ENCODE data around the gene CDC42SE1.

The CDC42SE1 gene

DNA sequence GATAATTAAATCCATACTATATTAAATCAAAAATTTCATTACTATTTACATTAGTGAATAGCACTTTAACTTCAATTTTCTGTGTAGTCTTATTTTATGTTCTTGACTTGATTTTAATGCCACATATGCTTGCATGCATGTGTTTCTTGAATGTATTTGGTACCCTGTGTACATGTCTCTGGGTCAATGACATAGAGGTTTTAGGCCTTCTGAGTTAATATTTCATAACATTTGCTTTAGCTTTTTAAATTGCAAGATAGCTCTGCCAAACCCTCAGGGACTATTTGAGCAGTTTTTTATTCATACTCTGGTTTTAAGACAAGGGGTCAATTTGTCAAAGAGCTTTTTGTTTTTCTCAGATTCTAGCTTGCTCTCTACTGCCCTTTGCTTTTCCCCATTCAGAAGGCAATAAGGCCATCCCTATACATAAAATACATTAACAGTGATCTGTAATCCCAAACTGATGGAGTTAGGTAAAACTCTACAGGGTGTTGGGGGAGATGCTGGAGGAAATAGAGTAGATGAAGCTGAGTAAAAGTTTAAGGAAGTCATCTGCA, 5.7 kb upstream of the CDC42SE1 start:
- Histone ChIP-seq H3K9me3 (ENCODE audit: control insufficient read depth in 1 of 2, low read length in 2 of 2) (no peaks in the 10 kb centered on the region), H3K4me3 (ENCODE audit: low read depth in 1 of 2, low read length in 2 of 2) (no peak overlapping the region)

DNA sequence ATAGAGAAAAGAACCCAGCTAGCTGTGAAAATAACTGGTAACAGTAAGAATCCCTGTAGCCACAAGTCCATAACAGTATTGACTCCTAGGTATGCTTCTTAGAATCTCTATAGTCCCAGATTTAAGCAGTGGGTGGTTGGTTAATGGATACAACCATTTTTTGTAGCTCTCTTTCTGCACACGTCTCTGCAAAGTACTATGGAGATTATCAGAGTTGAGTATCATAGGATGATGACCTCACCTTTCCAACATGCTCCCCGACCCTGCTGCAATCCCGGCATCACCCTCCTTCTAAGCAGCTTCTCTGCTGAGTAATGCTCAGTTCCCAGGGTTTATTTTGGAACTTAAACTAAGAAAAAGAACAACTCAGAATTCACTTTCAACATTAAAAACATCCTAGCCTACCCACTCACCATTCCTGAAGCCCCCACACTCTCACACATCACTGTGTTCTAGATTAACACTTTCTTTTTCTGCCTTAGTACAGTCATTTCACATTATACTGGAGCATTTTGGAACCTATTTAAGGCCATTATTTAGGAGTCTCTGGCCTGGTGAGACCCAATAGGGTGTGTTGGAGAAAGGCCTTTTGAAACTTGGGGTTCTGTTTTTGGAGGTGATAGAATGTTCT, 3.4 kb upstream of the CDC42SE1 start:
- no peak overlapping the region for H3K4me3 ChIP-seq (ENCODE audit: low read depth in 1 of 2, low read length in 2 of 2)
- H3K36me3 ChIP-seq (ENCODE audit: control insufficient read depth in 1 of 2, insufficient read depth in 2 of 2, low read length in 2 of 2) = peaks cover 0 to 17% of the 10 kb centered on the region in 2 donors
- no peak overlapping the region for H3K27ac ChIP-seq (ENCODE audit: low read length)
- peaks cover 0 to 15% of the 10 kb centered on the region in 2 donors for H3K4me1 ChIP-seq (ENCODE audit: control insufficient read depth in 1 of 2, insufficient read depth in 2 of 2, low read length in 2 of 2)
- H3K27me3 ChIP-seq (ENCODE audit: low read depth, low read length) = no peaks in the 10 kb centered on the region
- no peaks in the 10 kb centered on the region for H3K9me3 ChIP-seq (ENCODE audit: control insufficient read depth in 1 of 2, low read length in 2 of 2)

More for the DNA sequence above, 5.7 kb upstream of the CDC42SE1 start:
- peaks cover 0 to 8% of the 10 kb centered on the region in 2 donors for H3K4me1 ChIP-seq (ENCODE audit: control insufficient read depth in 1 of 2, insufficient read depth in 2 of 2, low read length in 2 of 2)
- H3K27ac ChIP-seq (ENCODE audit: low read length) = no peak overlapping the region
- no peaks in the 10 kb centered on the region for H3K36me3 ChIP-seq (ENCODE audit: control insufficient read depth in 1 of 2, insufficient read depth in 2 of 2, low read length in 2 of 2)
- H3K27me3 ChIP-seq (ENCODE audit: low read depth, low read length) = no peaks in the 10 kb centered on the region

DNA sequence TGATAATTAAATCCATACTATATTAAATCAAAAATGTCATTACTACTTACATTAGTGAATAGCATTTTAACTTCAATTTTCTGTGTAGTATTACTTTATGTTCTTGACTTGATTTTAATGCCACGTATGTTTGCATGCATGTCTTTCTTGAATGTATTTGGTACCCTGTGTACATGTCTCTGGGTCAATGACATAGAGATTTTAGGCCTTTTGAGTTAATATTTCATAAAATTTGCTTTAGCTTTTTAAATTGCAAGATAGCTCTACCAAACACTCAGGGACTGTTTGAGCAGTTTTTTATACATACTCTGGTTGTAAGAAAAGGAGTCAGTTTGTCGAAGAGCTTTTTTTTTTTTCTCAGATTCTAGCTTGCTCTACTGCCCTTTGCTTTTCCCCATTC, 2.3 kb upstream of the CDC42SE1 start:
- H3K4me3 ChIP-seq (ENCODE audit: low read depth in 1 of 2, low read length in 2 of 2) = peak overlapping the region; percentile 90 to 99
- H3K4me1 ChIP-seq (ENCODE audit: control insufficient read depth in 1 of 2, insufficient read depth in 2 of 2, low read length in 2 of 2) = peaks cover 4 to 26% of the 10 kb centered on the region in 2 donors
- no peaks in the 10 kb centered on the region for H3K27me3 ChIP-seq (ENCODE audit: low read depth, low read length)
- H3K36me3 ChIP-seq (ENCODE audit: control insufficient read depth in 1 of 2, insufficient read depth in 2 of 2, low read length in 2 of 2) = peaks cover 0 to 17% of the 10 kb centered on the region in 2 donors
- H3K27ac ChIP-seq (ENCODE audit: low read length) = no peak overlapping the region
- H3K9me3 ChIP-seq (ENCODE audit: control insufficient read depth in 1 of 2, low read length in 2 of 2) = no peaks in the 10 kb centered on the region

DNA sequence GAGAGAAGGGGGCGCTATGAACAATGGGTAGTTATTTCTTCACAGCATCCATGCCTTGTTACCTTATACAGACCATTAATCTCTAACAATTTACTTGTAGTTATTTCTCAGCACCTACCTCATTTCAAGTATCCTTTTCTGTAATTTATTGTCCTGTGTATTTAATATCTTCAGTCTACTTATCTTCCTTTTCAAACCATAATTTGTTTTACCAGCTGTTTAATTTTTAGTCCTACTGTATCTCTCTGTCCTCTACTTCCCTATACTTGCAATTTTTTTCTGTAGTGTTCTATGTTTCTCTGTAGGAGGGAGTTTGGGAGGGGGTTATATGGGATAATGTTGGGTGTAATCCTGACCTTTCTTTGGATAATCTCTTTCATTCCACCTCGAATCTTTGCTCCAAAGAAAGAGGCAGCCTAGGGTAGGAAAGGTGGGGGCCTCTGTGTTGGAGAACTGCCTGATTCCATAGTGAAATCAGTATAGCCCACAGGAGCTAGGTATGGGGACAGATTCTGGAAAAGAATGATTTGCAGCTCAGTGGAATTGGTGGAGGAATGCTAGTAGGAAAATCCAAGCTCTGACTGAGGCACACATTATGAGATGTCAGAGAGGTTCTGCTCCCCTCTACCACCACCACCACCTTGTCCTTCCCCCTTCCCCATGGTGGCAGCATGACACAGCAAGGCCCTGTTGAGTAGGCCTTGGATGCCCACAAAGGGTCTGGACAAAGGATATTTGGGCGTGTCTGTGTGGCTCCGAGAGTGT, 1.4 kb upstream of the CDC42SE1 start:
- Histone ChIP-seq H3K27ac (ENCODE audit: low read length) (peak overlapping the region; percentile 98), H3K4me1 (ENCODE audit: control insufficient read depth in 1 of 2, insufficient read depth in 2 of 2, low read length in 2 of 2) (peaks cover 7 to 35% of the 10 kb centered on the region in 2 donors), H3K4me3 (ENCODE audit: low read depth in 1 of 2, low read length in 2 of 2) (peak overlapping the region; percentile 90 to 99)

DNA sequence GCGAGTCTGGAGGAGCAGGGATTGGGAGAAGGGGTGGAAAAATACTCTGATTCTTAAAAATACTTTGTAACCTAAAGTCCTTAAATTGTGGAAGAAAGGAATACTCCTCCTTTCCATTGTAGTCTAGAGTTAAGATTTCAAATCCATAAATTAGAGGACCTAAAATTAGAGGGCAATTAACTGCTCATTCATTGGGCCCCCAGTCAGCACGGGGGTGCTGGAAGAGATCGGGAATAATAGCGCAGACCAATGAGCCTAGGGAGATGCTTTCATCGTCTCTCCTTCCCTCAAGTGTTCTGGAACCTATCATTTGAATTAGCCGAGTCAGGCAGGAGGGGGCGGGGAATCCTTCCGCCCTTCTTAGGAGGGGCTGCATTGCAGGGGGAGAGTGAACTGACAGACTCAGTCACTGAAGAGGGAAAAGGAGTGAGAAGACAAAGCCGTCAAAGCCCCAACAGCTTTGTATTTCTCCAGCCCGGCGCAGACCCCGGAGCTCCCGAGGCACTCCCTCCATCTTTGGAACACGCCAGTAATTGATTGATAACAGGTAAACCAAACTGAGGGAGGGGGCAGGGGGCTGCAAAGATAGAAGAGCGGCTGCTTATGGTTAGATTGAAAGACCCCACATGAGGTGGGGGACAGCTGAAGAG, 710 bp upstream of the CDC42SE1 start, which contains the start of gene MLLT11:
TSS of gene MLLT11 (plus strand) at position 391 of the 650 bp plus-strand sequence. CDS start 6,828 bp downstream, outside the sequence.
- H3K27me3 ChIP-seq (ENCODE audit: low read depth, low read length) = no peaks in the 10 kb centered on the region
- H3K27ac ChIP-seq (ENCODE audit: low read length) = peak within 1 kb of the TSS; percentile 98
- H3K36me3 ChIP-seq (ENCODE audit: control insufficient read depth in 1 of 2, insufficient read depth in 2 of 2, low read length in 2 of 2) = peaks cover 11 to 26% of the 10 kb centered on the region in 2 donors
- peak within 1 kb of the TSS; percentile 90 to 99 for H3K4me3 ChIP-seq (ENCODE audit: low read depth in 1 of 2, low read length in 2 of 2)
- H3K9me3 ChIP-seq (ENCODE audit: control insufficient read depth in 1 of 2, low read length in 2 of 2) = no peaks in the 10 kb centered on the region
- H3K4me1 ChIP-seq (ENCODE audit: control insufficient read depth in 1 of 2, insufficient read depth in 2 of 2, low read length in 2 of 2) = peaks cover 7 to 41% of the 10 kb centered on the region in 2 donors

More for the DNA sequence above, 1.4 kb upstream of the CDC42SE1 start:
- no peaks in the 10 kb centered on the region for H3K27me3 ChIP-seq (ENCODE audit: low read depth, low read length)
- H3K36me3 ChIP-seq (ENCODE audit: control insufficient read depth in 1 of 2, insufficient read depth in 2 of 2, low read length in 2 of 2) = peaks cover 4 to 19% of the 10 kb centered on the region in 2 donors
- H3K9me3 ChIP-seq (ENCODE audit: control insufficient read depth in 1 of 2, low read length in 2 of 2) = no peaks in the 10 kb centered on the region

DNA sequence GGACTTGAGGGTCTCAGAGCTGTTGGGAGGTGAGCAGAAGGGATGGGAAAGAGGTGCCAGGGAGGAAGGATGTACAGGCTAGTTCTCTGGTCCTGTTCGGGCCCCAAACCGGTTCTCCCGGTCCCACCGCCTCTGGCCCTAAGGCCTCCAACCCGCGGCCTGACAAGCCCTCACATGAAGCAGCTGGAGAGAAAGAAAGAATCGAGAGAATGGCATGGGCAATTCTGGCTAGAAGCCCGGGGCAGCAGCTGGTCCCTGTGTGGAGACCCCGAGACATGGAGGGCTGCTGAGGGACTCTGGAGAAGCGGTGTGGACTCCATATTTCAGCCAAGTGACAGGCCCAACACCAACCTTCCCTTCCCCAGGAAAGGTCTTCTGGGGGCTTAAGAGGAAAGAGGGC, 730 bp downstream of the CDC42SE1 start:
- H3K4me1 ChIP-seq (ENCODE audit: control insufficient read depth in 1 of 2, insufficient read depth in 2 of 2, low read length in 2 of 2) = peaks cover 7 to 41% of the 10 kb centered on the region in 2 donors

DNA sequence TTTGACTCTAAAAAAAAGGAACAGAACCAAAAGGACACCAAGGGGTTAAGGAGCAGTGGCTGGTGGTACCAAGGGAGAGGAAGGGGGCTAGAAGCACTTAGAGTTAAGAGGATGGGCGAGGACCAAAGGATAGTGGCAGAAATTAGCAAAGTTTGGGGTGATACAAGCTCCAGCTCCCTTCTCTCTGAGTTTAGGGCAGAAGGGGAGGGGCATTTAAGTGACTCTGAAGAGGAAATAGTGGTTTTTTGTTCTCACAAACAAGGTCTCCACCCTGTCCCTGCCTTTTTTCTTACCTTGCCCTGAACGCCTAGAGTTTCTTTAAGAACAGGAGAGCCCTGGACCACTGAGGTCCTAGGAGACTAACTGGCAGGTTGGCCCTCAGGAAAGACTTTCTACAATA, 3.3 kb downstream of the CDC42SE1 start:
- peaks cover 7 to 38% of the 10 kb centered on the region in 2 donors for H3K4me1 ChIP-seq (ENCODE audit: control insufficient read depth in 1 of 2, insufficient read depth in 2 of 2, low read length in 2 of 2)
- H3K27me3 ChIP-seq (ENCODE audit: low read depth, low read length) = no peaks in the 10 kb centered on the region
- no peaks in the 10 kb centered on the region for H3K9me3 ChIP-seq (ENCODE audit: control insufficient read depth in 1 of 2, low read length in 2 of 2)
- peaks cover 42 to 64% of the 10 kb centered on the region in 2 donors for H3K36me3 ChIP-seq (ENCODE audit: control insufficient read depth in 1 of 2, insufficient read depth in 2 of 2, low read length in 2 of 2)
- peak overlapping the region; percentile 70 for H3K27ac ChIP-seq (ENCODE audit: low read length)
- peak overlapping the region; percentile 2 to 99 for H3K4me3 ChIP-seq (ENCODE audit: low read depth in 1 of 2, low read length in 2 of 2)

More for the DNA sequence above, 730 bp downstream of the CDC42SE1 start:
- H3K36me3 ChIP-seq (ENCODE audit: control insufficient read depth in 1 of 2, insufficient read depth in 2 of 2, low read length in 2 of 2) = peaks cover 25 to 41% of the 10 kb centered on the region in 2 donors
- no peaks in the 10 kb centered on the region for H3K27me3 ChIP-seq (ENCODE audit: low read depth, low read length)
- H3K4me3 ChIP-seq (ENCODE audit: low read depth in 1 of 2, low read length in 2 of 2) = peak overlapping the region; percentile 90 to 99
- H3K27ac ChIP-seq (ENCODE audit: low read length) = peak overlapping the region; percentile 98
- no peaks in the 10 kb centered on the region for H3K9me3 ChIP-seq (ENCODE audit: control insufficient read depth in 1 of 2, low read length in 2 of 2)

DNA sequence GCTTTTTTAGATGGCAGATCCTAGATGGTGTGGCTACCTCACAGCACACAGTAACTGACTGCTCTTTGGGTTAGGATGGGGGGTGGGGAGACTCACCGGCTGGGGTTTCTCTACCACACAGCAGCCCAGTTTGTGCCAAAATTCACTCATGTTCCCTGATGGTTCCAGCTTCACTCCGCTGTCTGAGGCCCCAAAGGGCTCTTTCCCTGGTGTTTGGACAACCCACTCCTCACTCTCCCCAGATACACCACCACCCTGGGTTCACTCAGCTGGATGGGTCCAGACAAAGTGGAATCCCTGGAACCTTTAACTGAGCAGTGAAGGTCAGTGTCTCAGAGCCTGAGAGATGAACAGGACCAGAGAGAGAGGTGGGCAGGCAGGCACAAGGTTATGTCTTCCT, 3.8 kb downstream of the CDC42SE1 start:
- Histone ChIP-seq H3K9me3 (ENCODE audit: control insufficient read depth in 1 of 2, low read length in 2 of 2) (no peaks in the 10 kb centered on the region), H3K27me3 (ENCODE audit: low read depth, low read length) (no peaks in the 10 kb centered on the region), H3K4me3 (ENCODE audit: low read depth in 1 of 2, low read length in 2 of 2) (no peak overlapping the region), H3K27ac (ENCODE audit: low read length) (peak overlapping the region; percentile 70), H3K36me3 (ENCODE audit: control insufficient read depth in 1 of 2, insufficient read depth in 2 of 2, low read length in 2 of 2) (peaks cover 42 to 64% of the 10 kb centered on the region in 2 donors), H3K4me1 (ENCODE audit: control insufficient read depth in 1 of 2, insufficient read depth in 2 of 2, low read length in 2 of 2) (peaks cover 7 to 33% of the 10 kb centered on the region in 2 donors)

DNA sequence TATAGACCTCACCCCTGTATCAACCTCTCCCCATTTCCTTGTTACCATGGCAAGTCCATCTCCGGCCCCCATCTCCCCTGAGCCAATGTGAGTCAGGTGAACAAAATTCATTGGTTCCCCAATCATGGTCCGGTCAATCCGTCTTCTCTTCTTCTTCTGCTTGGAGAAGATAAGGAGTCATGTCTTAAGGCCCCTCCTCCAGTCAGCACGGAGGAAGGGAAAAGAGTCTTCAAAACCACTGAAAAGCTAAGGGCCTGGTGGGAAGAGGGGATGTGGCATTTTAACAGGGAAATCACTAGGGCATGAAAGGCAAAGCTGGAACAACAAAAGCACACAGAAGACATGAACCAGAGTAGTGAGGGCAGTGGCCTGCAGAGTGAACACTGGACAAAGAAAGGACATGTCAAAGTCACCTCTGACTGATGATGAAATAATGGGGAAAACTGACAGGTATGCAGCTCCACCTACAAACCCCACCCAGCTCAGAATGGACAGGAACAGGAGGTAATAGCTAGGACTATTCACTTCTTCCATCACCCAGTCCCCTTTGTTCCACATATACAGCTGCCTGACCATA, 4.4 kb downstream of the CDC42SE1 start:
- peaks cover 42 to 64% of the 10 kb centered on the region in 2 donors for H3K36me3 ChIP-seq (ENCODE audit: control insufficient read depth in 1 of 2, insufficient read depth in 2 of 2, low read length in 2 of 2)
- H3K4me3 ChIP-seq (ENCODE audit: low read depth in 1 of 2, low read length in 2 of 2) = no peak overlapping the region
- no peaks in the 10 kb centered on the region for H3K27me3 ChIP-seq (ENCODE audit: low read depth, low read length)
- H3K27ac ChIP-seq (ENCODE audit: low read length) = peak overlapping the region; percentile 70
- H3K4me1 ChIP-seq (ENCODE audit: control insufficient read depth in 1 of 2, insufficient read depth in 2 of 2, low read length in 2 of 2) = peaks cover 7 to 33% of the 10 kb centered on the region in 2 donors
- H3K9me3 ChIP-seq (ENCODE audit: control insufficient read depth in 1 of 2, low read length in 2 of 2) = no peaks in the 10 kb centered on the region

DNA sequence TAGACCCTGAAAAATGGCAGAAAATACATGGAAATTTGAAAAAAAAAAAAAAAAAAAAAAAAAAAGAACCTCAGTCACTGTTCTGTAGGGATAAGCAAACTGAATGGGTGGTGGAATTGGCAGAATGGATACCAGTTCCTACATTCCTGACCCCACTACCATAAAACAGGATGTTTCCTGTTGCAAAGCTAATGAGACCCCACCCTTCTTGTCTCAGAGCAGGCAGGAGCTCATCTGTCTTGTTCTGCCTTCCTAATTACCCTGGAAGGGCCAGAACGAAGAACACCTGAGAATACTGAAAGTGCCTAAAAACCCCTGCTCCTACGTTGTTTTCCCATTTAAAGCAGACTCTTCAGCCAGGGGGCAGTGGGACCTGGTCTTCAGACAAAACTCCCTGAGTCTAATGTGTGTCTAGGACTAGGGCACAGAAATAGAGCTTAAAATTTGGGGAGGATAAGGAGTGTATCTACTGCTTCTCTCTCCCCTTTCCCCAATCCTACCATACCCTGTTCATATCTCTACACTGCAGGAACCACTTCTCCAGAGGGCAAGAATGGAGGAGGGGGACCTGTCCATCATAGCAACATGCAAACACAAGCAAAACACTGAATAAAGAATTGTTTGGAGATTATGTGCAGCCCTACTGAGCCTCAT, 7.9 kb downstream of the CDC42SE1 start:
- no peak overlapping the region for H3K4me3 ChIP-seq (ENCODE audit: low read depth in 1 of 2, low read length in 2 of 2)
- no peaks in the 10 kb centered on the region for H3K9me3 ChIP-seq (ENCODE audit: control insufficient read depth in 1 of 2, low read length in 2 of 2)
- H3K4me1 ChIP-seq (ENCODE audit: control insufficient read depth in 1 of 2, insufficient read depth in 2 of 2, low read length in 2 of 2) = peaks cover 6 to 27% of the 10 kb centered on the region in 2 donors
- H3K27ac ChIP-seq (ENCODE audit: low read length) = no peak overlapping the region
- H3K27me3 ChIP-seq (ENCODE audit: low read depth, low read length) = no peaks in the 10 kb centered on the region
- H3K36me3 ChIP-seq (ENCODE audit: control insufficient read depth in 1 of 2, insufficient read depth in 2 of 2, low read length in 2 of 2) = peaks cover 42 to 47% of the 10 kb centered on the region in 2 donors

Data from muscle layer of duodenum (tissue), 2 donors.